NCI-H1417 (cell line): ENCODE data around the gene ABR.
"Not testable (repeated sequence)": the region's sequence is repeated elsewhere in the genome, so short reads cannot be mapped to it uniquely, and the experiment has no call there.

Source experiments
- DNase-seq, 3 experiments: peaks; one replicate each; lab custom pipeline; 2025; lab: John Stamatoyannopoulos, UW

The ABR gene

GRCh38 chr17:1147664-1148063 is 32.1 kb downstream of the ABR start:
- peak; percentile 69 to 88 (median 78) for DNase-seq

DNA sequence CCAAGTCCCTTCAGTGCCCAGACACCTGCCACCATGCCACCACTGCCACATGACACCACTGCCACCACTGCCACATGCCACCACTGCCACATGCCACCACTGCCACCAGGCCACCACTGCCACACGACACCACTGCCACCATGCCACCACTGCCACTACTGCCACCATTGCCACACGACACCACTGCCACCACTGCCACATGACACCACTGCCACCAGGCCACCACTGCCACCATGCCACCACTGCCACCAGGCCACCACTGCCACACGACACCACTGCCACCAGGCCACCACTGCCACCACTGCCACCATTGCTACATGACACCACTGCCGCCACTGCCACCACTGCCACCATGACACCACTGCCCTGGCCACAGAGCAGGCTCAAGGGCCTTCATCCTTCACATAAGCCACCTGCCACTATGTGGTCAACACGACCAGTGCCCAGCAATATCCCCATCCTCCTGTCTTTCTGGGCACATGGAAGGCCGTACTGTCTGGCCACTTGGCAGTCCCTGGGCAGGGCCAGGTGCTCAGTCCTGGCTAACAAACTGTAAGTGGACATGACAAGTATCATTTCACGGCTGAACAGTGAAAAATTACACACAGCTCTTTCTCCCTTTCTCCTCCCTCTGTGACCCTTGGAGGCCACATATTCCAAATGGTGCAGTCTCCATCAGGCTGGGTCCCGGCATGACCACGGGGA is 33.1 kb downstream of the ABR start:
- DNase-seq = no peak

GRCh38 chr17:1145311-1145986 is 34.3 kb downstream of the ABR start:
- DNase-seq = no peak

- no peak for DNase-seq
Observed at GRCh38 chr17:1144162-1144561, 35.6 kb downstream of the ABR start.

- DNase-seq = peak; percentile 16 to 69 (median 63)
Observed at GRCh38 chr17:1143573-1143972, 36.2 kb downstream of the ABR start.

- DNase-seq = no peak
Observed at GRCh38 chr17:1142561-1142971, 37.2 kb downstream of the ABR start.

DNA sequence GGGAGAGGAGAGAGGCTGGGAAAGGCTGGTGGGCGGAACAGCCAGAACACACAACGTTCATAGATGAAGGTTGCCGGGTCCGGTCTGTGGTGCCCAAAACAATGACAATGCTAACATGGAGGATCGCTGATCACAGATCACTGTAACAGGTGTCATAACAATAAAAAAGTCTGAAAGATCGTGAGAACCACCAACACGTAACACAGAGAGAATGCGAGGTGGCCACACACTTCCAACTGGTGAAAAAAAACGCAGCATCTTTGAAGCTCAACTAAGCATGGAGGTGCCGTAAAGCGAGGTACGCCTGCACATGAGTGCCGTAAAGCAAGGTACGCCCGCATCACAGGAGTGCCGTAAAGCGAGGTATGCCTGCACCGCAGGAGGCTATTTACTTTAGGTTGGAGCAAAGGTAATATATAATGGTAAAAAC is 42.3 kb downstream of the ABR start:
- DNase-seq = peak in 1 of 3 experiments; percentile 87

- DNase-seq = no peak
Observed at GRCh38 chr17:1136748-1137147, 43.0 kb downstream of the ABR start.

- DNase-seq = peak in 2 of 3 experiments; percentile 64 to 83
Observed at GRCh38 chr17:1134634-1135324, 45.0 kb downstream of the ABR start.

DNA sequence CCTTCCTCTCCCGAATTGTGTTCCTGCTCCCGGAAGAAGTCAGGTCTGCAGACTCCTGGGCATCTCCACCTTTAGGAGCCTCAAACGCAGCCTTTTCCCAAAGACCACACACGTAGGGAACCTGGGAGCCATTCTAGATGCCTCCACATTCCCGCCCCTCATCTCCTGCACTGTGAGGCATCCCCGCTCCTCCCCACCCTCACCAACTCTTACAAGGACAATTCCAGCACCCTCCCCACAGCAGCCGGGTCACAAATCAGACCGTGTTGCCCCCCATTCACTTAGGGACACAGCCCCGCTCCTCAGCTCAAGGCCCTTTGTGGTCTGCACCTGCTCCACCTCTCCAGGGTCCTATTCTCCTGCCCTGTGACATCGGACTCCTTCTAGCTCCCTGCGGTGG is 49.6 kb downstream of the ABR start:
- no peak for DNase-seq

DNA sequence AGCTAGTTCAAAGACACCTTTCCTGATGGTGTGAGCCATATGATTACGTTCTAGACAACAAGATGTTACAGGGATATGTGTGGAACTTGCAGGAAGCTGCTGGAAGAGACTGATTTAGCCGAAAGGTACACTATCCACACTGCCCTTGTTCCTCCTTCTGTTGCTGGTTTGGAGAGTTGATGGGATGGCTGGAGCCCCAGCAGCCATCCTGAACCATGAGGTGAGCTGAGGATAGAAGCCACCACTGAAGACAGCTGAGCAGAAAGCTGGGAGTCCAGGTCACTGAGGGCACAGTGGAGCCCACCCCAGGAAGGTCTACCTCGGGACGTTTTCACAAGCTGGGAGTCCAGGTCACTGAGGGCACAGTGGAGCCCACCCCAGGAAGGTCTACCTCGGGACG is 51.3 kb downstream of the ABR start:
- DNase-seq = not testable (repeated sequence)

DNA sequence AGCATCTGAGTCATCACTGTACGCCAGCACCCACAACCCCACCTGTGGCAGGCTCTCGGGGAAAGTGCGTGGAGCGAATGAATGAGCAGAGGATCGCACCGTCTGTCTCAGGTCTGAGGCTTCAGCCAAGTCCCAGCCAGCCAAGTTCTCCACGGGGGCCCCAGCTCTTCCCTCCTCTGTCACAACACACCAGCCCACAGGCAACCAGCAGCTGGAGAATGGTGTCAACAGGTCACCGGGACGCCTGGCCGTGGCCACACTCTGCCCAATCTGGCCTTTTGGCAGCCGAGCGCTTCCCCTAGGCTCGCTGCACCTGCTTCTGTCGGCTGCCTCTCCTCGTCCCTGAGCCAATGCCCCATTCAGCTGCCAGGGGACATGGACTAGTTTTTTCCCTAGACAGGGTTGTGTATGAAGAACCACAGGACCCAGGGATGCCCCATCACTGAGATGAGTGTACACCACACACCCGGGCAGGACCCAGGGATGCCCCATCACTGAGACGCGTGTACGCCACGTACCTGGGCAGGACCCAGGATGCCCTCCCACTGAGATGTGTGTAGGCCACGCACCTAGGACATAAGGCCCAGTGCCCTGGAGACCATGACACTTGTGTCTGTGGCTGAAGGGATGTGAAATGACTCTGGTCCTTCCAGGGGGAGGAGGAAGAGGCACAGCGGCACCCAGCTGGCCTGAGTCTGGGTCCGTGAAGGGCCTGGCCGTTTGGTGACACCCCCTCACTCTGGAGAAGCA is 52.8 kb downstream of the ABR start:
- DNase-seq = peak in 2 of 3 experiments; percentile 5 to 34

GRCh38 chr17:1126250-1126797 is 53.5 kb downstream of the ABR start:
- no peak for DNase-seq

DNA sequence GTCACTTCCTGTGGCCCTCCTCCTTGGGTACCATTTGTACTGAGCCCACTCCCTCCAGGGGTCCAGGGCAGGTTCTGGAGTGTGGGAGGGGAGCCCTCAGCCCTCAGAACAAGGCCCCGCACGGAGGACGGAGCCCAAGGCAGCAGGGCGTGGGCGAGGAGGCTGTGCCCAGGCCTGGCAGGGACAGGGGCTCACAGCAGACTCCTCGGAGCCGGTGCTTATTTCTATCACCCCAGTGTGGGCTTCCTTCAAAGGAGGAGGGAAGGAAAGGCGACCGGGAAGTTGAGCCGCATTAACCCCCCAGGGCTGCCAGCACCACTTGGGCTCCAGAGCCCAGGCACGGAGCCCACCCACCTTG is 54.0 kb downstream of the ABR start:
- peak in 1 of 3 experiments; percentile 2 for DNase-seq

GRCh38 chr17:1124896-1125787 is 54.6 kb downstream of the ABR start:
- no peak for DNase-seq

DNA sequence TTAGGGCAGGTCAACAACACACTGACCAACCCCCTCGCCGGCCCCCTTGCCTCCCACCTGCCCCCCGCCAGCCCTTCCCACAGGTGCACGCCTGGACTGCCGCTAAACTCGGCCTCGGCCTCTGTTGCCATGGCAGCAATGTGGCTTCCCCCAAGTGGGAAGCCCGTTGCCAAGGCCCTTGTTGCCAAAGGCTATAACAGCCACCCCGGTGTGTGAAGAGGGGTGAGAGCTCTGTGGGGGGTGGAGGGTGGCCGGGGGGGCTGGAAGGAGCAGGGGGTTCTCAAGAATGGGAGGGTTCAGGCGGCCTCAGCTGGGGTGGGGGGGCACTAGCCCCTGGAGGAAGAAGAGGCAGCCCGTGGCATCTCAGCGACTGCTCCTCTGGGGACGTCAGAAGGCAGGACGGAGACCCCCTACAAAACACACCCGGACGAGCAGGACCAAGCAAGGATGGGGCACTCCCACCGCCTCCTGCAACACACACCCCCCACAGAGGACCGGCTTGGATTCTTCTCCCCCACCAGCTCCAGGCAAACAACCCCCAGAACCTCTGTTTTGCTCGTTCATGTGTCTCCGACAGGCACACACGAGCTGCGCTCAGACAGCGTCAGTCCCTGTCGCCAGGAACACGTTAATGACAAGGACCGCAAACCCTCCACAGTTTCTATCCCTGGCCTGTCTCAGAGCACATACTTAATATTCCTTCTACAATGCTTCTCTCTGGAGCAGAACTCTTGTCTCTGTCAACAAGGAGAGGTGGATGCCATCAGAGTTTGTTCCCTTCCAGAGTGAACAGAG is 55.7 kb downstream of the ABR start:
- peak; percentile 70 to 93 (median 83) for DNase-seq

DNA sequence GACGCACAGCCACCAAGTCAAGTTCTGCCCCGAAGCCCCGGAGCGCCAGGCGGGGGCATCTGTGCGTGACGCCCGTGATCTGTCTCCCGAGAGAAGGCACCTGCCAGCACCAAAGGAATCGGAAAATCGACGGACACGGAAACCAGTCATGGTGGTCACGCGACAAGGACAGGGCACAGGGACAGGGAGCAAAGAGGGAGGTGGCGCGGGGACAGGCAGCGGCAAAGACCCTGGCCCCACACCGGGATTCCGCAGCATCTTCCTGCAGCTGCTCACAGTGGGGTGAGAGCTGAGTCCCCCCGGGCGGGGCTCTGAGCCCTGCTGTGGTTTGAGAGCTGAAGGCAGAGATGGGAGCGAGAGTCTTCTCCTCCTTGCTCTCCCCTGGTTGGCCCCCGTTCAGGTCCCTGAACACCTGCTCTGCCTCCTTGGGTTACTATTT is 56.4 kb downstream of the ABR start:
- peak in 2 of 3 experiments; percentile 28 to 91 for DNase-seq

DNA sequence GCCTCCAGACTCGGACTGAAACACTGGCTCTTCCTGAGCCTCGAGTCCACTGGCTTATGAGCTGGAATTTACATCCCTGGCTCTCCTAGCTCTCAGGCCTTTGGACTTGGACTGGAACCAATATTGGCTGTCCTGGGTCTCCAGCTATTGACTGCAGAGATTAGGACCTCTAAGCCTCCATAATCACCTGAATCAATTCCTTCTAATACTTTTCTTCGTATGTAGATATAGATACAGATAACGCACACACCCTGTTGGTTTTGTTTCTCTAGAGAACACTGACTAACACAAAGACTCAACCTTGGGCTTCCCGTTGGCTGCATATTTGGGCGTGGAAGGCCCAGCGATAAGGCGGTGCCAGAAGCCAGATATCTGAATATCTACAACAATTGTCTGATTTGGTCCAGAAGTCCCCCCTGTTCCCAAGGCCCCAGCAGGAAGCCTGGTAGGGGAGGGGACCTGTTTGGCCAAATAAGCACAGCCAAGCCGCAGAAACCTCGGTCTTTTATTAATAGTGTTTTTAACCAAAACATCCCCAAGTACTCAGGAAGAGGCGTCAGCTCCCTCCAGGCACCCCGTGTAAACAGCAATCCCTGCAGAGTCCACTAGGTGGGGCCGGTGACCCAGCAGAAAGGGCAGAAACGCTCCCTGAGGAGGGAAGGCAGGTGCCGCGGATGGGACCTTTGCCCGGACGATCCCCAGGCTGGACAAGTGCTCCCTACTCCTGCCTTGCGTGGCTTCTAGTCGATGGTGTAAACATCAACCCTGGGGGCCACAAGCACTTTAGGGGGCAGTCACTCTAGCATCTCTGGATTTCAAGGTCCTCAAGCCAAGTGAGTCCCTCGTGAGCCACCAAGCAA is 57.0 kb downstream of the ABR start:
- peak; percentile 68 to 80 (median 70) for DNase-seq

DNA sequence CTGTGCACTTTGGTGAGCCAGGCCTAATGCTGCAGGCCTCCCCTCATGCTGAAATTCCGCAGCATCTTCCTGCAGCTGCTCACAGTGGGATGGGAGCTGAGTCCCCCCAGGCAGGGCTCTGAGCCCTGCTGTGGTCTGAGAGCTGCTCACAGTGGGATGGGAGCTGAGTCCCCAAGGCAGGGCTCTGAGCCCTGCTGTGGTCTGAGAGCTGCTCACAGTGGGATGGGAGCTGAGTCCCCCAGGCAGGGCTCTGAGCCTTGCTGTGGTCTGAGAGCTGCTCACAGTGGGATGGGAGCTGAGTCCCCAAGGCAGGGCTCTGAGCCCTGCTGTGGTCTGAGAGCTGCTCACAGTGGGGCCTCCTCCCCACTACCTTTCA is 58.4 kb downstream of the ABR start:
- DNase-seq = not testable (repeated sequence)
